ENCODE measurements around the gene CIB4. TPM values are rescaled to one million over a fixed set of nuclear protein-coding genes. Genes with fewer than 3 reads are reported as not detected.

Gene CIB4
- polyA plus RNA-seq, 6 donors from 2014 or later, result not detected

- Mint-ChIP-seq H3K27ac (no peak overlapping the region), H3K27me3 (peaks cover 46 to 85% (median 64%) of the 10 kb centered on the region in 3 donors), H3K36me3 (peaks cover 0 to 6% of the 10 kb centered on the region in 2 donors), H3K4me1 (peaks cover 0 to 12% (median 6%) of the 10 kb centered on the region in 3 donors), H3K9me3 (no peaks in the 10 kb centered on the region), H3K4me3 (no peak overlapping the region)
- no peak for ATAC-seq (ENCODE audit: low read depth in 2 of 2)
- DNase-seq, result no peak
Observed at GRCh38 chr2:26563686-26564085, 77.5 kb downstream of the CIB4 start.

GRCh38 chr2:26562811-26563645 is 78.1 kb downstream of the CIB4 start:
- H3K27ac Mint-ChIP-seq, result no peak overlapping the region
- H3K9me3 Mint-ChIP-seq, result no peaks in the 10 kb centered on the region
- DNase-seq (no peak), ATAC-seq (ENCODE audit: low read depth in 2 of 2) (no peak)
- H3K4me3 Mint-ChIP-seq, result peak overlapping the region in 4 of 8 donors; percentile 32 to 65 (median 50)
- peaks cover 0 to 12% (median 6%) of the 10 kb centered on the region in 3 donors for H3K4me1 Mint-ChIP-seq
- peaks cover 46 to 85% (median 69%) of the 10 kb centered on the region in 3 donors for H3K27me3 Mint-ChIP-seq
- peaks cover 0 to 6% of the 10 kb centered on the region in 2 donors for H3K36me3 Mint-ChIP-seq

GRCh38 chr2:26561918-26562810 is 79.0 kb downstream of the CIB4 start:
- DNase-seq, result no peak
- ATAC-seq (ENCODE audit: low read depth in 2 of 2), result peak; percentile 25 to 38
- Mint-ChIP-seq H3K27ac (no peak overlapping the region), H3K4me1 (peaks cover 0 to 12% (median 6%) of the 10 kb centered on the region in 3 donors), H3K9me3 (no peaks in the 10 kb centered on the region), H3K36me3 (peaks cover 0 to 6% of the 10 kb centered on the region in 2 donors), H3K4me3 (peak overlapping the region in 2 of 8 donors; percentile 40 to 53), H3K27me3 (peaks cover 52 to 89% (median 78%) of the 10 kb centered on the region in 3 donors)

DNA sequence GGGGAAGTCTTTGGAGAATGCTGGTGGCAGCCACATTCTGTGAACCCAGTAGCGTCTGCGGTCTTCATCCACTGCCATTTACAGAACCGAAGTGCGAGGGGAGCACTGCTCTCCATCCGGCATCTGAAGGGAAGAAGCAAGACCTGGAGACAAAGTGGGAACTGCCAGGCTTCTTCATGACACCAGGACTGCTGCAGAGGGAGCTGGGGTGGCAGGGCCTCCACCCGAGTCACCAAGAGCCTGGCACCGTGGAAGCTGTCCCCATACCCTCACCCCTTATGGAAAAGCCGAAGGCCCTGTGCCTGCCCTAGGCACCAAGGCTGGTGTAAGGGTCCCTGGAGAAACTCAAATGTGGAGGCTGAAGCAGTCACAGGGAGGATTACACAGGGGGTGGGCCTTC is 79.8 kb downstream of the CIB4 start:
- peaks cover 50 to 89% (median 82%) of the 10 kb centered on the region in 3 donors for H3K27me3 Mint-ChIP-seq
- DNase-seq (no peak), ATAC-seq (ENCODE audit: low read depth in 2 of 2) (no peak)
- H3K4me1 Mint-ChIP-seq, result peaks cover 0 to 12% (median 6%) of the 10 kb centered on the region in 3 donors
- no peaks in the 10 kb centered on the region for H3K9me3 Mint-ChIP-seq
- H3K4me3 Mint-ChIP-seq, result no peak overlapping the region
- no peak overlapping the region for H3K27ac Mint-ChIP-seq
- peaks cover 0 to 6% of the 10 kb centered on the region in 2 donors for H3K36me3 Mint-ChIP-seq

GRCh38 chr2:26560892-26561291 is 80.3 kb downstream of the CIB4 start:
- H3K36me3 Mint-ChIP-seq, result peaks cover 0 to 6% of the 10 kb centered on the region in 2 donors
- ATAC-seq (ENCODE audit: low read depth in 2 of 2) (no peak), DNase-seq (no peak)
- no peak overlapping the region for H3K27ac Mint-ChIP-seq
- H3K9me3 Mint-ChIP-seq, result no peaks in the 10 kb centered on the region
- H3K4me1 Mint-ChIP-seq, result peaks cover 0 to 12% (median 6%) of the 10 kb centered on the region in 3 donors
- H3K4me3 Mint-ChIP-seq, result no peak overlapping the region
- peaks cover 46 to 87% (median 85%) of the 10 kb centered on the region in 3 donors for H3K27me3 Mint-ChIP-seq

- H3K27ac Mint-ChIP-seq, result no peak overlapping the region
- peaks cover 43 to 84% (median 71%) of the 10 kb centered on the region in 3 donors for H3K27me3 Mint-ChIP-seq
- H3K36me3 Mint-ChIP-seq, result peaks cover 0 to 6% of the 10 kb centered on the region in 2 donors
- DNase-seq (no peak), ATAC-seq (ENCODE audit: low read depth in 2 of 2) (no peak)
- H3K9me3 Mint-ChIP-seq, result no peaks in the 10 kb centered on the region
- H3K4me3 Mint-ChIP-seq, result no peak overlapping the region
- peaks cover 0 to 12% (median 6%) of the 10 kb centered on the region in 3 donors for H3K4me1 Mint-ChIP-seq
Observed at GRCh38 chr2:26559556-26559955, 81.6 kb downstream of the CIB4 start.

GRCh38 chr2:26559044-26559405 is 82.1 kb downstream of the CIB4 start:
- peaks cover 44 to 81% (median 66%) of the 10 kb centered on the region in 3 donors for H3K27me3 Mint-ChIP-seq
- no peak overlapping the region for H3K4me3 Mint-ChIP-seq
- no peak for DNase-seq

GRCh38 chr2:26558271-26559043 is 82.7 kb downstream of the CIB4 start:
- peaks cover 44 to 83% (median 64%) of the 10 kb centered on the region in 3 donors for H3K27me3 Mint-ChIP-seq
- DNase-seq, result no peak
- peaks cover 0 to 6% of the 10 kb centered on the region in 2 donors for H3K36me3 Mint-ChIP-seq
- ATAC-seq (ENCODE audit: low read depth in 2 of 2), result no peak
- H3K4me3 Mint-ChIP-seq, result no peak overlapping the region
- H3K9me3 Mint-ChIP-seq, result no peaks in the 10 kb centered on the region
- H3K27ac Mint-ChIP-seq, result no peak overlapping the region
- H3K4me1 Mint-ChIP-seq, result peaks cover 0 to 12% (median 6%) of the 10 kb centered on the region in 3 donors

More at GRCh38 chr2:26559044-26559405, 82.1 kb downstream of the CIB4 start:
- ATAC-seq (ENCODE audit: low read depth in 2 of 2), result no peak
- no peaks in the 10 kb centered on the region for H3K9me3 Mint-ChIP-seq
- no peak overlapping the region for H3K27ac Mint-ChIP-seq
- peaks cover 0 to 12% (median 6%) of the 10 kb centered on the region in 3 donors for H3K4me1 Mint-ChIP-seq
- peaks cover 0 to 6% of the 10 kb centered on the region in 2 donors for H3K36me3 Mint-ChIP-seq

GRCh38 chr2:26557244-26557925 is 83.8 kb downstream of the CIB4 start:
- peaks cover 0 to 7% (median 6%) of the 10 kb centered on the region in 3 donors for H3K4me1 Mint-ChIP-seq
- no peaks in the 10 kb centered on the region for H3K36me3 Mint-ChIP-seq
- ATAC-seq (ENCODE audit: low read depth in 2 of 2), result no peak
- H3K27me3 Mint-ChIP-seq, result peaks cover 36 to 84% (median 60%) of the 10 kb centered on the region in 3 donors
- H3K4me3 Mint-ChIP-seq, result no peak overlapping the region
- peak overlapping the region in 1 of 6 donors; percentile 44 for H3K27ac Mint-ChIP-seq
- no peaks in the 10 kb centered on the region for H3K9me3 Mint-ChIP-seq
- no peak for DNase-seq

GRCh38 chr2:26556309-26557243 is 84.6 kb downstream of the CIB4 start:
- H3K4me1 Mint-ChIP-seq, result peaks cover 0 to 1% (median 0%) of the 10 kb centered on the region in 3 donors
- H3K4me3 Mint-ChIP-seq, result no peak overlapping the region
- DNase-seq (no peak), ATAC-seq (ENCODE audit: low read depth in 2 of 2) (no peak)
- H3K27ac Mint-ChIP-seq, result no peak overlapping the region
- no peaks in the 10 kb centered on the region for H3K36me3 Mint-ChIP-seq
- peaks cover 30 to 89% (median 63%) of the 10 kb centered on the region in 3 donors for H3K27me3 Mint-ChIP-seq
- H3K9me3 Mint-ChIP-seq, result no peaks in the 10 kb centered on the region

DNA sequence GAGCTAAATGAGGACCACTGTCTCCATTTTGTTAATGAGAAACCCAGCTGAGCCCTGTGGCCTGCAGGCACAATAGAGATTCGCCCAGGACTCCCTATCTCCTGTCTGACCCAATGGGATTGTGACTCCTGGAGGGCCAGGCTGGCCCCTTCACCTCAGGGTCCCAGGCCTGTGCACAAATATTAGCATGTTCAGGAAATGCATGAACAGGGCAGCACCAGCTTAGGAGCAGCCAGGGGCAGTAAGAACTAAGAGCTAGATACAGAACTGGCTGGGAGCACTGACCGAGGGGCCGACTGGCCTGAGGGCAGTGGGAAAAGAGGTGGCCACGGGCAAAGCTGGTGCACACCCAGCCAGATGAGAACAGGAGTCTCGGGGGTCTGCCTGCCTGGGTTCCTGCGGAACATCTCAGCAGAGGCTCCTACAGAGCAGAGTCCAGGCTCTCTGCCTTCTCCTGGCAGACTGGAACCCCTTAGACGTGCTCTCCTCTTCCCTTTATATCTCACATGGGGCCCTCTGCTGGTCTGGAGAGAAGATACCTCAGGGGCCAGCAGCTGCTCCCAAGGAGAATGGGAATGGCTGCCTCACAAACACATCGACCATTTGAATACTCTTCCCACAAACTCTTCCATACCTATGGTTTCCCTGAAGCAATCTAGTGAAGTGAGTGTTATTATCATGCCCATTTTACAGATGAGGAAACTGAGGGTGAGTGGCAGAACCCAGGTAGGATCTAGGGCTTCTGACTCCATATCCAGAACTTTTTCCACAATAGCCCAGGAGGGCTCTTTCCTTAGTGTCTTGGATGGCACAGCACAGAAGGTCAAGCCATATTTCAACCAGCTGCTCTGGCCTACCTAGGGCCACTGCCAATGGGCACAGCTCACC is 85.7 kb downstream of the CIB4 start:
- ATAC-seq (ENCODE audit: low read depth in 2 of 2) (no peak), DNase-seq (no peak)
- peaks cover 0 to 2% (median 0%) of the 10 kb centered on the region in 7 donors for H3K9me3 Mint-ChIP-seq
- H3K36me3 Mint-ChIP-seq, result no peaks in the 10 kb centered on the region
- no peak overlapping the region for H3K4me3 Mint-ChIP-seq
- H3K27ac Mint-ChIP-seq, result peak overlapping the region in 3 of 6 donors; percentile 12 to 59 (median 31)
- H3K27me3 Mint-ChIP-seq, result peaks cover 24 to 89% (median 63%) of the 10 kb centered on the region in 3 donors
- H3K4me1 Mint-ChIP-seq, result no peaks in the 10 kb centered on the region

Data from naive B cell (primary cell).